Activated CD4-positive, alpha-beta T cell treated with anti-CD3 and anti-CD28 coated beads, Interleukin-2, amount 10 ng/mL, durations not matched to agents 7 days and 5 days (primary cell): ENCODE results near the gene ARHGAP26. TPM values are rescaled to one million over a fixed set of nuclear protein-coding genes. Genes with fewer than 3 reads are reported as not detected.

Experiments
- CTCF ChIA-PET: fragments of 350-600 bp; sonication (Branson Sonifier 250); formaldehyde crosslinking; loops from one replicate; lab custom pipeline; 2021; ENCODE audit warnings: antibody characterized with exemption; lab: Charles Lee
- POLR2A ChIA-PET: fragments of 350-600 bp; sonication (Branson Sonifier 250); formaldehyde crosslinking; loops from one replicate; lab custom pipeline; 2021; ENCODE audit warnings: antibody characterized with exemption; lab: Charles Lee
- DNase-seq: peaks from one replicate; pipeline ENCODE4 v3.0.0-alpha.2; 2020
- H3K27ac Mint-ChIP-seq: one replicate; pipeline ENCODE4 v1.8.0; 2021; ENCODE audit warnings: mild to moderate bottlenecking, moderate library complexity, mixed read lengths
- H3K27me3 Mint-ChIP-seq: one replicate; pipeline ENCODE4 v1.8.0; 2021; ENCODE audit warnings: mixed read lengths
- H3K36me3 Mint-ChIP-seq: one replicate; pipeline ENCODE4 v1.8.0; 2021; ENCODE audit warnings: low read depth, mixed read lengths
- H3K4me1 Mint-ChIP-seq: one replicate; pipeline ENCODE4 v1.8.0; 2021; ENCODE audit warnings: mixed read lengths
- H3K4me3 Mint-ChIP-seq: one replicate; pipeline ENCODE4 v1.8.0; 2021; ENCODE audit warnings: mild to moderate bottlenecking, moderate library complexity, mixed read lengths
- H3K9me3 Mint-ChIP-seq: one replicate; pipeline ENCODE4 v1.8.0; 2021; ENCODE audit warnings: mixed read lengths
- total RNA-seq, 2 experiments: library from RNA; stranded (reverse); gene quantifications; one replicate each; pipeline ENCODE4 v1.2.3, GENCODE V29; 2021

Gene ARHGAP26
- total RNA-seq, 2 experiments from 2014 or later = 21.0 to 21.5 TPM

- no peaks in the 10 kb centered on the region for H3K4me1 Mint-ChIP-seq
- CTCF ChIA-PET = interaction anchor here (0.6 to 1.3 kb wide), 2 partner anchors 40 to 919 kb away, joined by 3 to 4 read pairs; no protein-coding TSS in a partner anchor
- POLR2A ChIA-PET = no interaction called here
- H3K36me3 Mint-ChIP-seq = peaks cover 6% of the 10 kb centered on the region
- H3K9me3 Mint-ChIP-seq = peaks cover 34% of the 10 kb centered on the region
- H3K27ac Mint-ChIP-seq = no peak overlapping the region
- H3K4me3 Mint-ChIP-seq = no peak overlapping the region
- no peaks in the 10 kb centered on the region for H3K27me3 Mint-ChIP-seq
- no peak for DNase-seq
Observed at GRCh38 chr5:143267186-143267585, 497.0 kb downstream of the ARHGAP26 start.

GRCh38 chr5:143268388-143268787 lies 498.2 kb downstream of the ARHGAP26 start:
- CTCF ChIA-PET = no interaction called here
- Mint-ChIP-seq H3K4me1 (no peaks in the 10 kb centered on the region), H3K36me3 (peaks cover 6% of the 10 kb centered on the region), H3K27ac (no peak overlapping the region), H3K4me3 (no peak overlapping the region), H3K9me3 (peaks cover 34% of the 10 kb centered on the region), H3K27me3 (no peaks in the 10 kb centered on the region)
- DNase-seq = no peak
- POLR2A ChIA-PET = no interaction called here

GRCh38 chr5:143271431-143271830 lies 501.3 kb downstream of the ARHGAP26 start:
- DNase-seq = no peak
- H3K27me3 Mint-ChIP-seq = no peaks in the 10 kb centered on the region
- ChIA-PET POLR2A (no interaction called here), CTCF (no interaction called here)
- H3K4me1 Mint-ChIP-seq = peaks cover 4% of the 10 kb centered on the region
- peaks cover 22% of the 10 kb centered on the region for H3K9me3 Mint-ChIP-seq
- no peak overlapping the region for H3K27ac Mint-ChIP-seq
- peaks cover 13% of the 10 kb centered on the region for H3K36me3 Mint-ChIP-seq
- H3K4me3 Mint-ChIP-seq = no peak overlapping the region

GRCh38 chr5:143274952-143275351 lies 504.8 kb downstream of the ARHGAP26 start:
- peaks cover 4% of the 10 kb centered on the region for H3K4me1 Mint-ChIP-seq
- ChIA-PET CTCF (no interaction called here), POLR2A (no interaction called here)
- no peak for DNase-seq
- no peak overlapping the region for H3K27ac Mint-ChIP-seq
- peaks cover 27% of the 10 kb centered on the region for H3K36me3 Mint-ChIP-seq
- peaks cover 3% of the 10 kb centered on the region for H3K9me3 Mint-ChIP-seq
- H3K27me3 Mint-ChIP-seq = no peaks in the 10 kb centered on the region
- H3K4me3 Mint-ChIP-seq = no peak overlapping the region

GRCh38 chr5:143275512-143276363 lies 505.6 kb downstream of the ARHGAP26 start:
- Mint-ChIP-seq H3K4me3 (no peak overlapping the region), H3K4me1 (peaks cover 4% of the 10 kb centered on the region), H3K36me3 (peaks cover 32% of the 10 kb centered on the region), H3K27ac (no peak overlapping the region), H3K9me3 (no peaks in the 10 kb centered on the region), H3K27me3 (no peaks in the 10 kb centered on the region)
- ChIA-PET POLR2A (no interaction called here), CTCF (no interaction called here)
- no peak for DNase-seq

GRCh38 chr5:143277536-143277935 lies 507.4 kb downstream of the ARHGAP26 start:
- POLR2A ChIA-PET = no interaction called here
- no peak for DNase-seq
- Mint-ChIP-seq H3K27ac (no peak overlapping the region), H3K4me1 (peaks cover 4% of the 10 kb centered on the region), H3K9me3 (no peaks in the 10 kb centered on the region), H3K27me3 (no peaks in the 10 kb centered on the region), H3K36me3 (peaks cover 41% of the 10 kb centered on the region), H3K4me3 (no peak overlapping the region)
- CTCF ChIA-PET = no interaction called here

Other genes with a start within 250 kb of the ARHGAP26 start
- not detected for gene FGF1, start 84.3 kb upstream of the ARHGAP26 start, total RNA-seq